Mammary epithelial cell (primary cell): ENCODE data around the gene SLC8A2.

Experiments used
- CTCF ChIP-seq, 2 donors: IDR thresholded peaks in 1 of 2; conservative IDR thresholded peaks in 1 of 2; 2 replicates each; pipeline ENCODE4 v1.5.1; 2011 to 2012; ENCODE audit warnings: inconsistent platforms in 2 of 2, low read length in 2 of 2, mild to moderate bottlenecking in 2 of 2, control low read depth in 1 of 2, low read depth in 1 of 2; ENCODE audit not compliant: insufficient read depth in 1 of 2; ENCODE audit errors: extremely low read depth in 1 of 2
- EZH2 ChIP-seq: IDR thresholded peaks from 2 replicates; pipeline ENCODE4 v1.6.1; 2012; ENCODE audit warnings: low read length, inconsistent platforms, borderline replicate concordance

- TF ChIP-seq CTCF (conservative IDR thresholded peaks at IDR 0.05 in 1 of 2, IDR thresholded peaks at IDR 0.05 in 1 of 2; ENCODE audit: extremely low read depth in 1 of 2, insufficient read depth in 1 of 2, low read depth in 1 of 2, low read length in 2 of 2), result no peak
- TF ChIP-seq EZH2, result no peak
These were observed 41.5 kb downstream of the SLC8A2 start for GRCh38 chr19:47430041-47430802.
